HFFc6 (cell line): ENCODE results near the gene PHC2. TPM values are rescaled to one million over a fixed set of nuclear protein-coding genes. Genes with fewer than 3 reads are reported as not detected.
A peak's percentile ranks its signal among the peaks of the same experiment; 100 is the strongest.

Source experiments
- DNase-seq: peaks from one replicate; pipeline ENCODE4 v3.0.0-alpha.2; 2018
- H3K27ac Mint-ChIP-seq: 2 replicates; pipeline ENCODE4 v1.8.0; 2020; ENCODE audit warnings: mild to moderate bottlenecking, mixed read lengths
- H3K27me3 Mint-ChIP-seq: 2 replicates; pipeline ENCODE4 v1.8.0; 2021; ENCODE audit warnings: mild to moderate bottlenecking, moderate library complexity, mixed read lengths; ENCODE audit not compliant: insufficient read depth
- H3K36me3 Mint-ChIP-seq: 2 replicates; pipeline ENCODE4 v1.8.0; 2021; ENCODE audit warnings: low read depth, mixed read lengths
- H3K4me1 Mint-ChIP-seq: 2 replicates; pipeline ENCODE4 v1.8.0; 2020; ENCODE audit warnings: low read depth, mixed read lengths
- H3K4me3 Mint-ChIP-seq: 2 replicates; pipeline ENCODE4 v1.8.0; 2020; ENCODE audit warnings: mild to moderate bottlenecking, moderate library complexity, mixed read lengths
- H3K9me3 Mint-ChIP-seq: 2 replicates; pipeline ENCODE4 v1.8.0; 2020; ENCODE audit warnings: mild to moderate bottlenecking, mixed read lengths
- CTCF ChIP-seq: fragments of 200-600 bp; sonication (generic); IDR thresholded peaks from 2 replicates; pipeline ENCODE4 v1.5.0; 2021; ENCODE audit warnings: antibody characterized with exemption, mild to moderate bottlenecking
- total RNA-seq, 6 experiments: library from RNA; stranded (reverse); fragmentation: NEBNext Ultra II Directional; extraction: Animal tissue kit (Norgen Biotek cat#: 25700); gene quantifications; 2 replicates in 1 of 6; 3 replicates in 5 of 6; pipeline ENCODE4 v1.2.3, GENCODE V29; 2021

Gene PHC2
- total RNA-seq, 6 experiments from 2014 or later = 86.5 to 105 (median 99.6) TPM

GRCh38 chr1:33373606-33374005, 57.3 kb downstream of the PHC2 start:
- Mint-ChIP-seq H3K27me3 (no peaks in the 10 kb centered on the region; the same call in 1 of the 2 replicates), H3K36me3 (0 out of 2 replicates have a peak, but pooled peaks cover 6% of the 10 kb centered on the region), H3K27ac (peak overlapping the region; percentile 27; the same call in 1 of the 2 replicates), H3K4me1 (peaks cover 41% of the 10 kb centered on the region), H3K9me3 (no peaks in the 10 kb centered on the region), H3K4me3 (no peak overlapping the region)
- no peak for DNase-seq
- no peak for TF ChIP-seq CTCF

GRCh38 chr1:33372677-33373076, 58.2 kb downstream of the PHC2 start:
- Mint-ChIP-seq H3K4me1 (peaks cover 36% of the 10 kb centered on the region), H3K27me3 (no peaks in the 10 kb centered on the region; the same call in 1 of the 2 replicates), H3K4me3 (no peak overlapping the region), H3K27ac (no peak overlapping the region), H3K36me3 (0 out of 2 replicates have a peak, but pooled peaks cover 6% of the 10 kb centered on the region), H3K9me3 (no peaks in the 10 kb centered on the region)
- no peak for DNase-seq
- TF ChIP-seq CTCF = peak; percentile 13; the same call in 1 of the 2 replicates

GRCh38 chr1:33372162-33372561, 58.7 kb downstream of the PHC2 start:
- no peak overlapping the region for H3K4me3 Mint-ChIP-seq
- H3K36me3 Mint-ChIP-seq = 0 out of 2 replicates have a peak, but pooled peaks cover 6% of the 10 kb centered on the region
- no peaks in the 10 kb centered on the region; the same call in 1 of the 2 replicates for H3K27me3 Mint-ChIP-seq
- DNase-seq = no peak
- no peak overlapping the region for H3K27ac Mint-ChIP-seq
- no peak for TF ChIP-seq CTCF
- peaks cover 38% of the 10 kb centered on the region for H3K4me1 Mint-ChIP-seq
- H3K9me3 Mint-ChIP-seq = no peaks in the 10 kb centered on the region

- Mint-ChIP-seq H3K9me3 (no peaks in the 10 kb centered on the region), H3K4me3 (no peak overlapping the region), H3K4me1 (peaks cover 45% of the 10 kb centered on the region), H3K27me3 (no peaks in the 10 kb centered on the region; the same call in 1 of the 2 replicates), H3K36me3 (0 out of 2 replicates have a peak, but pooled peaks cover 9% of the 10 kb centered on the region), H3K27ac (no peak overlapping the region)
- TF ChIP-seq CTCF = no peak
- DNase-seq = no peak
These were observed 59.6 kb downstream of the PHC2 start for GRCh38 chr1:33371334-33371733.

GRCh38 chr1:33370827-33371226, 60.1 kb downstream of the PHC2 start:
- TF ChIP-seq CTCF = no peak
- H3K4me1 Mint-ChIP-seq = peaks cover 49% of the 10 kb centered on the region
- H3K4me3 Mint-ChIP-seq = no peak overlapping the region
- 0 out of 2 replicates have a peak, but pooled peaks cover 12% of the 10 kb centered on the region for H3K36me3 Mint-ChIP-seq
- H3K27me3 Mint-ChIP-seq = no peaks in the 10 kb centered on the region; the same call in 1 of the 2 replicates
- no peaks in the 10 kb centered on the region for H3K9me3 Mint-ChIP-seq
- H3K27ac Mint-ChIP-seq = no peak overlapping the region
- DNase-seq = no peak
